ENCODE data around the gene ZNF282. TPM values are rescaled to one million over a fixed set of nuclear protein-coding genes. Genes with fewer than 3 reads are reported as not detected.

ZNF282 gene
- total RNA-seq, 4 donors from 2014 or later = 18.3 to 40.8 (median 22.2) TPM

- no peaks in the 10 kb centered on the region for H3K27me3 ChIP-seq
- TF ChIP-seq, protein P1, sequence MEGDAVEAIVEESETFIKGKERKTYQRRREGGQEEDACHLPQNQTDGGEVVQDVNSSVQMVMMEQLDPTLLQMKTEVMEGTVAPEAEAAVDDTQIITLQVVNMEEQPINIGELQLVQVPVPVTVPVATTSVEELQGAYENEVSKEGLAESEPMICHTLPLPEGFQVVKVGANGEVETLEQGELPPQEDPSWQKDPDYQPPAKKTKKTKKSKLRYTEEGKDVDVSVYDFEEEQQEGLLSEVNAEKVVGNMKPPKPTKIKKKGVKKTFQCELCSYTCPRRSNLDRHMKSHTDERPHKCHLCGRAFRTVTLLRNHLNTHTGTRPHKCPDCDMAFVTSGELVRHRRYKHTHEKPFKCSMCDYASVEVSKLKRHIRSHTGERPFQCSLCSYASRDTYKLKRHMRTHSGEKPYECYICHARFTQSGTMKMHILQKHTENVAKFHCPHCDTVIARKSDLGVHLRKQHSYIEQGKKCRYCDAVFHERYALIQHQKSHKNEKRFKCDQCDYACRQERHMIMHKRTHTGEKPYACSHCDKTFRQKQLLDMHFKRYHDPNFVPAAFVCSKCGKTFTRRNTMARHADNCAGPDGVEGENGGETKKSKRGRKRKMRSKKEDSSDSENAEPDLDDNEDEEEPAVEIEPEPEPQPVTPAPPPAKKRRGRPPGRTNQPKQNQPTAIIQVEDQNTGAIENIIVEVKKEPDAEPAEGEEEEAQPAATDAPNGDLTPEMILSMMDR (IDR thresholded peaks at IDR 0.05) = no peak
- TF ChIP-seq POLR2A (IDR thresholded peaks at IDR 0.05) (no peak), EP300 (IDR thresholded peaks at IDR 0.05; ENCODE audit: low read depth) (no peak), POLR2AphosphoS5 (IDR thresholded peaks at IDR 0.05) (no peak)
- in situ Hi-C loops (cut with MboI; ENCODE audit: low pct_ligation_motif_present in 1 of 4, low pct_unique_long_range_greater_than_20kb in 1 of 4, low sequenced_read_pairs in 3 of 4) = no loop called here
- peaks cover 0 to 77% (median 35%) of the 10 kb centered on the region in 4 donors for H3K36me3 ChIP-seq
- 88% methylated on average over 7 of the region's 7 CpGs; no CpG with 5 or more reads in 1 of the 2 donors for WGBS, 2 donors (ENCODE audit: low coverage in 1 of 2)
- H3K27ac ChIP-seq = no peak overlapping the region
- no peak overlapping the region for H3K4me3 ChIP-seq
- intact Hi-C loops (cut with DNase I; ENCODE audit: low total_unique reads) = no loop called here
- H3K4me1 ChIP-seq = no peaks in the 10 kb centered on the region
- DNase-seq = no peak
- H3K9me3 ChIP-seq = no peaks in the 10 kb centered on the region
Observed at GRCh38 chr7:149214020-149214720, 18.8 kb downstream of the ZNF282 start.

DNA sequence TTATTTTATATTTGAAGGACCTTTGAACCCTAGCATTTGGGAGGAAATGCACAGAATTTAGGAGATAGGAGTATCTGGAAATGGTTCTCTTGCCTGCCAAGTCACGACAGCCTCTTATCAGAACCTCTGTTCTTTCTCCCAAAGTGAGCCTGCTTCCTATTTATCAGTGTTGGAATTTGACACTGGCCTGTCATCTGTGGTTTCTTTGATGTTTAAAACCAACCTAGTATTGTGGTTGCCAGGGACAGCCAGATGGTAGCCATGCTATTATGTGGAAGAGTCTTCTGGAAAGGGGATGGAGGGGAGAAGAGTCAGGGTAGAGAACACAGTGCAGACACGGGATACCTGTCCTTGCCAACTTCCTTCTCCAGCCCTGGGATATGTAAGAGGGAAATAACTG is 21.1 kb downstream of the ZNF282 start:
- Histone ChIP-seq H3K27ac (no peak overlapping the region), H3K9me3 (no peaks in the 10 kb centered on the region), H3K36me3 (peaks cover 0 to 80% (median 30%) of the 10 kb centered on the region in 4 donors), H3K27me3 (no peaks in the 10 kb centered on the region), H3K4me1 (no peaks in the 10 kb centered on the region), H3K4me3 (no peak overlapping the region)
- TF ChIP-seq POLR2A (IDR thresholded peaks at IDR 0.05) (no peak), EP300 (IDR thresholded peaks at IDR 0.05; ENCODE audit: low read depth) (no peak), POLR2AphosphoS5 (IDR thresholded peaks at IDR 0.05) (no peak)
- TF ChIP-seq, protein P1 (IDR thresholded peaks at IDR 0.05) = no peak
- in situ Hi-C loops (cut with MboI; ENCODE audit: low pct_ligation_motif_present in 1 of 4, low pct_unique_long_range_greater_than_20kb in 1 of 4, low sequenced_read_pairs in 3 of 4) (no loop called here), intact Hi-C loops (cut with DNase I; ENCODE audit: low total_unique reads) (no loop called here)
- no peak for DNase-seq
- WGBS, 2 donors (ENCODE audit: low coverage in 1 of 2) = 50 to 87% methylated on average over 1 to 2 of the region's 2 CpGs

- intact Hi-C loops (cut with DNase I; ENCODE audit: low total_unique reads) = no loop called here
- in situ Hi-C loops (cut with MboI; ENCODE audit: low pct_ligation_motif_present in 1 of 4, low pct_unique_long_range_greater_than_20kb in 1 of 4, low sequenced_read_pairs in 3 of 4) = no loop called here
- no peak overlapping the region for H3K27ac ChIP-seq
- no peaks in the 10 kb centered on the region for H3K27me3 ChIP-seq
- no peaks in the 10 kb centered on the region for H3K4me1 ChIP-seq
- no peaks in the 10 kb centered on the region for H3K9me3 ChIP-seq
- H3K4me3 ChIP-seq = no peak overlapping the region
- TF ChIP-seq, protein P1 (IDR thresholded peaks at IDR 0.05) = no peak
- no peak for TF ChIP-seq POLR2AphosphoS5 (IDR thresholded peaks at IDR 0.05)
- H3K36me3 ChIP-seq = peaks cover 0 to 68% (median 24%) of the 10 kb centered on the region in 4 donors
- no peak for DNase-seq
- 89 to 92% methylated on average over 5 to 6 of the region's 6 CpGs for WGBS, 2 donors (ENCODE audit: low coverage in 1 of 2)
Observed at GRCh38 chr7:149217570-149217969, 22.2 kb downstream of the ZNF282 start.

GRCh38 chr7:149218469-149219420 is 23.4 kb downstream of the ZNF282 start:
- in situ Hi-C loops (cut with MboI; ENCODE audit: low pct_ligation_motif_present in 1 of 4, low pct_unique_long_range_greater_than_20kb in 1 of 4, low sequenced_read_pairs in 3 of 4) = no loop called here
- no peak for DNase-seq
- H3K27ac ChIP-seq = no peak overlapping the region
- peaks cover 0 to 56% (median 19%) of the 10 kb centered on the region in 4 donors for H3K36me3 ChIP-seq
- intact Hi-C loops (cut with DNase I; ENCODE audit: low total_unique reads) = no loop called here
- H3K4me1 ChIP-seq = no peaks in the 10 kb centered on the region
- H3K9me3 ChIP-seq = no peaks in the 10 kb centered on the region
- WGBS, 2 donors (ENCODE audit: low coverage in 1 of 2) = 84 to 87% methylated on average over 3 to 10 of the region's 10 CpGs
- TF ChIP-seq, protein P1 (IDR thresholded peaks at IDR 0.05) = no peak
- TF ChIP-seq EP300 (IDR thresholded peaks at IDR 0.05; ENCODE audit: low read depth) (no peak), POLR2AphosphoS5 (IDR thresholded peaks at IDR 0.05) (no peak), POLR2A (IDR thresholded peaks at IDR 0.05) (no peak)
- H3K4me3 ChIP-seq = no peak overlapping the region
- H3K27me3 ChIP-seq = no peaks in the 10 kb centered on the region
